ENCODE measurements around the gene RUNDC1. TPM values are rescaled to one million over a fixed set of nuclear protein-coding genes. Genes with fewer than 3 reads are reported as not detected.

Gene RUNDC1
- total and polyA plus RNA-seq, 2 donors from 2014 or later = 10.1 to 19.5 TPM

DNA sequence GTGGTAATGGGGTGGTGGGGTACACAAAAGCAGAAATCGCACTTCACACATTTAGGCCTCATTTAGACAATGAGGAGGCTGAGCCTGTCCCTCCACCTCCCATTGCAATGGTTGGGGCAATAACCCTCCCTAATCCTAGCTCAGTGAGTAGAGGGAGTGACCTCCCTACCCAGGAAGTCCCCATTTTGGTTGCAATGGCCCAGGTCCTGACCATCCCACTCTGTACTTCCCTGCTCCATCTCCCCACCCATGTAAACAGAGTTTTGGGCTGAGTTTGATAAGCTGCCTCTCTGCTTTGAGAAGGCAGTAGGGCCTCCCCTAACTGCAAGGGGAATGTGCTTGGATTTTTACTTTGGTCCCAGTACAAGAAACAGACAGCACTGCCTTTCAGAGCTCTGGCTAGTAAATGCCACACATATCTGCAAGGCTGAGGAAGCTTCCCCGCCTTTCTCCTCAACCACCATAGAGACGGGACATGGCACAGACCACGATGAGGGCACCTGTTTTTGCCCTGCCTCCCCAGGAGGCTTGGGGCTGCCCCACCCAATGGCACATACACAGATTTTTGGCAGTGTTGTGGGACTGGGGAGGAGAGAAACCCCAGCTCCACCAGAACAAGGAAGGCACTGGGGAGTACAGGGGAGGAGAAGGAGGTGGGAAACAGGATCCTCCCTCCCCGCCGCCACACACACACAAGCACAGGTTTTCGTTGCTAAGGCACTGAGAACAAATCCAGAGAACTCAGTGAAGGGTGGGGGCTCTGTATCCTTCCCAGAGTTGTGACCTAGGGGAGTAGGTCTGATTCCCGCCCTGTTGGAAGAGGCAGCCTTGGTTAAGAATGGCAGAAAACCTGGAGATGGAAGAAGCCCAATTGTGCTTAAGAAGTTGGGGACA lies 34.5 kb downstream of the RUNDC1 start:
- Histone ChIP-seq H3K9ac (ENCODE audit: low read length in 3 of 3) (no peak overlapping the region), H3K27ac (ENCODE audit: low read depth in 2 of 2, low read length in 2 of 2) (peak overlapping the region; percentile 28 to 29), H3K4me3 (ENCODE audit: low read length in 3 of 3) (no peak overlapping the region), H3K9me3 (ENCODE audit: control insufficient read depth in 2 of 3, insufficient read depth in 1 of 3, low read length in 3 of 3) (no peaks in the 10 kb centered on the region), H3K4me1 (ENCODE audit: control insufficient read depth in 2 of 3, insufficient read depth in 2 of 3, low read depth in 1 of 3, low read length in 3 of 3) (peaks cover 0 to 17% (median 0%) of the 10 kb centered on the region in 3 donors), H3K36me3 (ENCODE audit: control insufficient read depth in 2 of 3, insufficient read depth in 3 of 3, low read length in 3 of 3) (peaks cover 0 to 7% (median 5%) of the 10 kb centered on the region in 3 donors), H3K27me3 (ENCODE audit: control insufficient read depth, insufficient read depth, low read length) (no peaks in the 10 kb centered on the region)
- TF ChIP-seq, protein P1, sequence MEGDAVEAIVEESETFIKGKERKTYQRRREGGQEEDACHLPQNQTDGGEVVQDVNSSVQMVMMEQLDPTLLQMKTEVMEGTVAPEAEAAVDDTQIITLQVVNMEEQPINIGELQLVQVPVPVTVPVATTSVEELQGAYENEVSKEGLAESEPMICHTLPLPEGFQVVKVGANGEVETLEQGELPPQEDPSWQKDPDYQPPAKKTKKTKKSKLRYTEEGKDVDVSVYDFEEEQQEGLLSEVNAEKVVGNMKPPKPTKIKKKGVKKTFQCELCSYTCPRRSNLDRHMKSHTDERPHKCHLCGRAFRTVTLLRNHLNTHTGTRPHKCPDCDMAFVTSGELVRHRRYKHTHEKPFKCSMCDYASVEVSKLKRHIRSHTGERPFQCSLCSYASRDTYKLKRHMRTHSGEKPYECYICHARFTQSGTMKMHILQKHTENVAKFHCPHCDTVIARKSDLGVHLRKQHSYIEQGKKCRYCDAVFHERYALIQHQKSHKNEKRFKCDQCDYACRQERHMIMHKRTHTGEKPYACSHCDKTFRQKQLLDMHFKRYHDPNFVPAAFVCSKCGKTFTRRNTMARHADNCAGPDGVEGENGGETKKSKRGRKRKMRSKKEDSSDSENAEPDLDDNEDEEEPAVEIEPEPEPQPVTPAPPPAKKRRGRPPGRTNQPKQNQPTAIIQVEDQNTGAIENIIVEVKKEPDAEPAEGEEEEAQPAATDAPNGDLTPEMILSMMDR (IDR thresholded peaks at IDR 0.05; ENCODE audit: borderline replicate concordance, extremely low read depth, insufficient read depth) = no peak
- DNase-seq = peak in 4 of 5 donors; percentile 27 to 75 (median 64)
- intact Hi-C loops (cut with DNase I) = no loop called here
- no peak for FAIRE-seq

DNA sequence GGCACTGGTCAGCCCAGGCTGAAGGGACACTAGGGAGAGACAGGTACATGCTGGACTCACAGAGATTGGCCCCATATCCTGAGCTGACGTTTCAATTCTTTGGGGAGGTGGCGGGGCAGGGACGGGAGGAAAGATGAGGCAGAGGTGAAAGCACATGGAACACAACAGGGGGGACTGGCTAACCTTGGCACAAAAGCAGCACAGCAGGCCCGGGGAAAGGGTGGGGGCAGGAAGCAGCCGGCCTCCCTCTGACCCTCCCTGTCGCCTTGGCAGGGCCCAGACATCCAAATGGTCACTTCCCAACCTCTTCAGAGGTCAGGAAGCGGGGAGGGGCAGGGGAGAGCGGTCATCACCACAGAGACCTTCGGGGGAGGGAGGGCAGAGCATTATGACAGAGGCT lies 35.2 kb downstream of the RUNDC1 start:
- Histone ChIP-seq H3K9me3 (ENCODE audit: control insufficient read depth in 2 of 3, insufficient read depth in 1 of 3, low read length in 3 of 3) (no peaks in the 10 kb centered on the region), H3K4me1 (ENCODE audit: control insufficient read depth in 2 of 3, insufficient read depth in 2 of 3, low read depth in 1 of 3, low read length in 3 of 3) (peaks cover 0 to 17% (median 0%) of the 10 kb centered on the region in 3 donors), H3K27me3 (ENCODE audit: control insufficient read depth, insufficient read depth, low read length) (no peaks in the 10 kb centered on the region), H3K9ac (ENCODE audit: low read length in 3 of 3) (no peak overlapping the region), H3K27ac (ENCODE audit: low read depth in 2 of 2, low read length in 2 of 2) (peak overlapping the region; percentile 28 to 29), H3K36me3 (ENCODE audit: control insufficient read depth in 2 of 3, insufficient read depth in 3 of 3, low read length in 3 of 3) (peaks cover 0 to 7% (median 5%) of the 10 kb centered on the region in 3 donors), H3K4me3 (ENCODE audit: low read length in 3 of 3) (no peak overlapping the region)
- DNase-seq (peak in 2 of 5 donors; percentile 11 to 88), FAIRE-seq (no peak)
- TF ChIP-seq, protein P1 (IDR thresholded peaks at IDR 0.05; ENCODE audit: borderline replicate concordance, extremely low read depth, insufficient read depth) = no peak
- intact Hi-C loops (cut with DNase I) = no loop called here

DNA sequence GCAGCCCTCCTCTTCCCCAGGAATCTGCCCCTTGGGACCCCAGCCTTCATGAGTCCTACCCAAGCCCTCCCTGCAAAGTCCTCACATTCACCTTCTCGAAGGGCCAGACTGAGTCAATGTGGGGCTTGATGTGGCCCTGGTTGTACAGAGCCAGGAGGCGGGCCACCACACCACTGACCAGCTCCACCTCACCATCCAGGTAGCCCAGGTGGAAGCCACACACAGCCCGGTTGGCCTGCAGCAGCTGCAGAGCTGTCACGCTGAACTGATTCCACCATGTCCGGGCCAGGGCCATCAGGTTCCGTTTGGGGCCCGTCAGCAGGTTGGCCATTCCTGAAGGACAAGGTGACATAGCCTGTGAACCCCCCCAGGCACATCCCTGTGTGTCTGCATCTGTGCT lies 35.9 kb downstream of the RUNDC1 start:
- Histone ChIP-seq H3K4me3 (ENCODE audit: low read length in 3 of 3) (no peak overlapping the region), H3K27me3 (ENCODE audit: control insufficient read depth, insufficient read depth, low read length) (no peaks in the 10 kb centered on the region), H3K9ac (ENCODE audit: low read length in 3 of 3) (no peak overlapping the region), H3K4me1 (ENCODE audit: control insufficient read depth in 2 of 3, insufficient read depth in 2 of 3, low read depth in 1 of 3, low read length in 3 of 3) (peaks cover 0 to 17% (median 0%) of the 10 kb centered on the region in 3 donors), H3K9me3 (ENCODE audit: control insufficient read depth in 2 of 3, insufficient read depth in 1 of 3, low read length in 3 of 3) (no peaks in the 10 kb centered on the region), H3K36me3 (ENCODE audit: control insufficient read depth in 2 of 3, insufficient read depth in 3 of 3, low read length in 3 of 3) (peaks cover 0 to 7% (median 5%) of the 10 kb centered on the region in 3 donors), H3K27ac (ENCODE audit: low read depth in 2 of 2, low read length in 2 of 2) (peak overlapping the region in 1 of 2 donors; percentile 23)
- FAIRE-seq (no peak), DNase-seq (peak in 1 of 5 donors; percentile 62)
- intact Hi-C loops (cut with DNase I) = no loop called here
- TF ChIP-seq, protein P1 (IDR thresholded peaks at IDR 0.05; ENCODE audit: borderline replicate concordance, extremely low read depth, insufficient read depth) = no peak
